OCI-M2 (cell line): ENCODE results near the gene CCDC148.
"Not testable (repeated sequence)": the region's sequence is repeated elsewhere in the genome, so short reads cannot be mapped to it uniquely, and the experiment has no call there.

ENCODE experiments used
- DNase-seq: peaks from one replicate; lab custom pipeline; 2025; ENCODE audit not compliant: unreplicated experiment; lab: John Stamatoyannopoulos, UW

CCDC148 gene

GRCh38 chr2:158484892-158485556 is 28.5 kb upstream of the CCDC148 start:
- DNase-seq: no peak

GRCh38 chr2:158482594-158482993 is 26.0 kb upstream of the CCDC148 start:
- DNase-seq: no peak

GRCh38 chr2:158481116-158481515 is 24.6 kb upstream of the CCDC148 start:
- no peak for DNase-seq

- DNase-seq: no peak
Measured at GRCh38 chr2:158478816-158479215, 22.3 kb upstream of the CCDC148 start.

- no peak for DNase-seq
Measured at GRCh38 chr2:158478237-158478636, 21.7 kb upstream of the CCDC148 start.

- no peak for DNase-seq
Measured at GRCh38 chr2:158477202-158477601, 20.6 kb upstream of the CCDC148 start.

- DNase-seq: not testable (repeated sequence)
Measured at GRCh38 chr2:158474526-158475011, 18.0 kb upstream of the CCDC148 start.

- no peak for DNase-seq
Measured at GRCh38 chr2:158473719-158474392, 17.3 kb upstream of the CCDC148 start.

- not testable (repeated sequence) for DNase-seq
Measured at GRCh38 chr2:158473300-158473699, 16.7 kb upstream of the CCDC148 start.

GRCh38 chr2:158472829-158473228 is 16.3 kb upstream of the CCDC148 start:
- DNase-seq: not testable (repeated sequence)

GRCh38 chr2:158467248-158467647 is 10.7 kb upstream of the CCDC148 start:
- DNase-seq: no peak

GRCh38 chr2:158464426-158465281 is 8.1 kb upstream of the CCDC148 start:
- no peak for DNase-seq

- DNase-seq: no peak
Measured at GRCh38 chr2:158463496-158464095, 7.0 kb upstream of the CCDC148 start.

GRCh38 chr2:158460632-158461297 is 4.2 kb upstream of the CCDC148 start:
- no peak for DNase-seq

GRCh38 chr2:158459161-158460003 is 2.8 kb upstream of the CCDC148 start:
- DNase-seq: no peak

GRCh38 chr2:158458617-158458920 is 2.0 kb upstream of the CCDC148 start:
- DNase-seq: no peak

- DNase-seq: no peak
Measured at GRCh38 chr2:158457826-158458616, 1.5 kb upstream of the CCDC148 start.

- no peak for DNase-seq
Measured at GRCh38 chr2:158457092-158457825, 706 bp upstream of the CCDC148 start.
